Measurements from ENCODE around the gene RGS6.

RGS6 gene

GRCh38 chr14:72500234-72500838 lies 568.1 kb downstream of the RGS6 start:
- TF ChIP-seq GATA3 (IDR thresholded peaks at IDR 0.05; ENCODE audit: low read depth, low read length) (no peak), GATA2 (IDR thresholded peaks at IDR 0.05; ENCODE audit: low read depth, low read length) (no peak)

DNA sequence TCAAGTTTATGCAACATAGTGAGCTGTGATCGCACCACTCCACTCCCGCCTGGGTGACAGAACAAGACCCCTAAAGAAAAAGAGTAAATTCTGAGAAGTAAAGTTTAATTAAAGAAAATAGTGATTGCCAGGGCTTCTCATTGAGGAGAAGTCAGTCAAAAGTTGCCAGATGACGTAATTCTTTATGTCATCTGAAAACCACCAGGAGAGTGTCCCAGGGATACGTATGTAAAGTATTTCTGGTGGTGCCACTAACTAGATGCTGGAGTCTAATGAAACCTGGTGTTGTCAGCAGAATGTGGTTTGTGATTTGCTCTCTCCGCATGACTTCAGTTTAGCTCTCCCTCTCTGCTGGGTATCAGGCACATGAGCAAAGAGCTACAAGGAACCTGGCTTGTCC lies 569.2 kb downstream of the RGS6 start:
- TF ChIP-seq GATA2 (IDR thresholded peaks at IDR 0.05; ENCODE audit: low read depth, low read length): no peak
- no peak for TF ChIP-seq GATA3 (IDR thresholded peaks at IDR 0.05; ENCODE audit: low read depth, low read length)

GRCh38 chr14:72503271-72503670 lies 571.0 kb downstream of the RGS6 start:
- TF ChIP-seq GATA2 (IDR thresholded peaks at IDR 0.05; ENCODE audit: low read depth, low read length): no peak
- TF ChIP-seq GATA3 (IDR thresholded peaks at IDR 0.05; ENCODE audit: low read depth, low read length): no peak

GRCh38 chr14:72503696-72504368 lies 571.6 kb downstream of the RGS6 start:
- TF ChIP-seq GATA3 (IDR thresholded peaks at IDR 0.05; ENCODE audit: low read depth, low read length): no peak
- TF ChIP-seq GATA2 (IDR thresholded peaks at IDR 0.05; ENCODE audit: low read depth, low read length): no peak

DNA sequence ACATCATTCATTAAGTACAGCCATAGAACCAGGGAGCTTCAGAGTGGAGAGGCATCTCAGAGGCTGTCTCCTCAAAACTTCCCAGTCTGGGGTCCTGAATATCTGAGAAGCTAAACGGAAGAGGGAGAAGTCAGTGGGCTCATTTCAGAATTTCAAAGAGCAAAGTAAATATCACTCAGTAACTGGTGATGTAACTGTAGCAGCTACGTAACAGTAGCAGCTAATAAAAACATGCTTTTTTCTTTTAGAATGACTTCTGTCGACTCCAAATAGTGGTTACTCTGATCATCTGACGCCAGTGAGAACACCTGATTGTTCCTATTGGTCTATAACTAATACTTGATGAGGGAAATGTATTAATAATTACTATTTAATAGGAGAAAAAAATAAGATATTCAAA lies 578.3 kb downstream of the RGS6 start:
- TF ChIP-seq GATA2 (IDR thresholded peaks at IDR 0.05; ENCODE audit: low read depth, low read length) (no peak), GATA3 (IDR thresholded peaks at IDR 0.05; ENCODE audit: low read depth, low read length) (no peak)

DNA sequence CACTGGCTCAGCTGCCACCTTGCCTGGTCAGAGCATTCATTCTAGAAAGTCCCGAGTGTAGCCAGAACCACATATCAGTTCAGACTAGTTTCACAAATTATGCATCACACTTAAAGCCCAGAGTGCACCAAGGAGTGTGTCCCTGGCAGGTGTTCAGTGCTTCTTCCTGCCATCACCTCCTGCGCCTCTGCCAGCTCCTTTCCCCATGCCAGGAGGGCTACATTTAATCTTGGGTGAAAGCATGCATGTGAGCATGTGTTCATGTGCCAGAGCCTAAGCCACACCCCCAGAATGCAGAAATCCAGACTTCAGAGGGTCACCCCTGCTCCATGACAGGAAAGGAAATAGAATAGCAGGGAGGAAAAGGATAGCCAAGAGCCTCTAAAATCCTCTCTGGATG lies 580.1 kb downstream of the RGS6 start:
- TF ChIP-seq GATA2 (IDR thresholded peaks at IDR 0.05; ENCODE audit: low read depth, low read length) (no peak), GATA3 (IDR thresholded peaks at IDR 0.05; ENCODE audit: low read depth, low read length) (no peak)

- no peak for TF ChIP-seq GATA3 (IDR thresholded peaks at IDR 0.05; ENCODE audit: low read depth, low read length)
- TF ChIP-seq GATA2 (IDR thresholded peaks at IDR 0.05; ENCODE audit: low read depth, low read length): no peak
Measured at GRCh38 chr14:72512925-72513324, 580.7 kb downstream of the RGS6 start.

GRCh38 chr14:72513346-72513745 lies 581.1 kb downstream of the RGS6 start:
- TF ChIP-seq GATA3 (IDR thresholded peaks at IDR 0.05; ENCODE audit: low read depth, low read length) (no peak), GATA2 (IDR thresholded peaks at IDR 0.05; ENCODE audit: low read depth, low read length) (no peak)

GRCh38 chr14:72513965-72514659 lies 581.9 kb downstream of the RGS6 start:
- TF ChIP-seq GATA2 (IDR thresholded peaks at IDR 0.05; ENCODE audit: low read depth, low read length): no peak
- TF ChIP-seq GATA3 (IDR thresholded peaks at IDR 0.05; ENCODE audit: low read depth, low read length): no peak

DNA sequence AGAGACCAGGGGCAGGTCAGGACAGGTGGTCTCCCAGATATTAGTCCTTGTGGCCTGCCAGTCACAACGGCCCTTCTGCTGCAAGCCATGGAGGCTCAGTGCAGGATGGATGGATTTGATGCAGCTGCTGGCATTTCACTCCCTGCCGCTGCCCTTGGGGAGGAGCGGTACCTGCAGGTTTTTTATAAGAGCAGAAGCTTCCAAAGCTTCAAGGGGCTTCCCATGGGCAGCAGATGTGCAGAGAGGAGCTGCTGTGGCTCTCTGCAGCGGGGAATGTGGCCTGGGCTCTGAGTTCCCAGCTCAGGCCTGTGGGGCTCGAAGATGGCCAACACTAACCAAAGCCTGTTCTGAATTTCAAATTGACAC lies 582.4 kb downstream of the RGS6 start:
- TF ChIP-seq GATA2 (IDR thresholded peaks at IDR 0.05; ENCODE audit: low read depth, low read length): no peak

GRCh38 chr14:72515779-72516770 lies 583.8 kb downstream of the RGS6 start:
- TF ChIP-seq GATA3 (IDR thresholded peaks at IDR 0.05; ENCODE audit: low read depth, low read length) (no peak), GATA2 (IDR thresholded peaks at IDR 0.05; ENCODE audit: low read depth, low read length) (no peak)

DNA sequence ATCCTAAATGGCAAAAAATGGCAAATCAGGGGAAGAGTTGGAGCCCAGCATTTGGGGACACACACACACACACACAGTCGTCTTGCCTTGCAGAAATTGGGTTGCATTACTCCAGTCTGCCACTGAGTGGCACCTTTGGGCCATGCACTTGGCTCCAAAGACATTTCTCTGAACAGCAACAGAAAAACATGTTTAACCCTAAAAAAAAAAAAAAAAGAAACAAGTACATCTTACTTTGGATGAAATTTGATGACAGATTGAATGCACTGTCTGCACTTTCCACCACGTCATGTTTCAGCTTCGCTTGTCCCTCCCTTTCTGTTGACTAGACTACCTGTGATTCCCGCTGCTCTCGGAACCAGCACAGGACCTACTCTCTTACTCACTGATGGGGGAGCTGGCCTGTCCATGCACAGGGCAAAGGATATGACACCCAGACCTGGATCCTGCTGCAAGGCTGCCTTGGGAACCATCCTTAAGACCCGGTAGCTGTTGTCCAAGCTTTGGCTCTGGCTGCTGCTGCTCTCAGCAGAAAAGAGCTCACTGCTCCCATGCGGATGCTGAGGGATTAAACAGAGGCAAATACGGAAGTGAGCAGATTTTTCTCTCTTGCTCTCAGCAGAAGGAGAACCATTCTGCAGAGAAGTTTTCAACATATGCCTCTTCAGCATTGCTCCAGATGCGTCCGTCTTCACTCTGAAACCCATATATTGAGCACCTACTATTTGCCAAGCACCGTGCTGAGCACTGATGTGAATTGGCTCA lies 584.9 kb downstream of the RGS6 start:
- TF ChIP-seq GATA2 (IDR thresholded peaks at IDR 0.05; ENCODE audit: low read depth, low read length) (no peak), GATA3 (IDR thresholded peaks at IDR 0.05; ENCODE audit: low read depth, low read length) (no peak)

- TF ChIP-seq GATA3 (IDR thresholded peaks at IDR 0.05; ENCODE audit: low read depth, low read length) (no peak), GATA2 (IDR thresholded peaks at IDR 0.05; ENCODE audit: low read depth, low read length) (no peak)
Measured at GRCh38 chr14:72517736-72518135, 585.5 kb downstream of the RGS6 start.
